K562 (cell line): Measurements from ENCODE around the gene PEDS1. TPM values are rescaled to one million over a fixed set of nuclear protein-coding genes. Genes with fewer than 3 reads are reported as not detected.
A peak's percentile ranks its signal among the peaks of the same experiment; 100 is the strongest.

ENCODE experiments used
- CBX3 ChIP-seq, 2 experiments: IDR thresholded peaks; 1 replicate in 1 of 2; 2 replicates in 1 of 2; pipeline ENCODE4 v1.6.1; 2012; ENCODE audit warnings: inconsistent platforms in 2 of 2, low read length in 2 of 2, borderline replicate concordance in 1 of 2, control low read depth in 1 of 2
- CBX5 ChIP-seq: IDR thresholded peaks from 2 replicates; pipeline ENCODE4 v1.6.1; 2014; ENCODE audit warnings: low read depth, borderline replicate concordance
- CHD1 ChIP-seq: fragments of 200-600 bp; sonication (generic); IDR thresholded peaks from one replicate; pipeline ENCODE4 v1.6.1; 2012; ENCODE audit warnings: mild to moderate bottlenecking, moderate library complexity, low read length, inconsistent platforms
- COPS2 ChIP-seq: fragments of 450-650 bp; conservative IDR thresholded peaks from 2 replicates; pipeline ENCODE4 v1.6.1; 2016; ENCODE audit warnings: mild to moderate bottlenecking, moderate library complexity
- CREM ChIP-seq: IDR thresholded peaks from 2 replicates; pipeline ENCODE4 v1.6.1; 2014; ENCODE audit warnings: antibody characterized with exemption, low read depth
- DEAF1 ChIP-seq: fragments of 450-650 bp; formaldehyde crosslinking; IDR thresholded peaks from 2 replicates; pipeline ENCODE4 v1.4.0; 2020; ENCODE audit warnings: mild to moderate bottlenecking, moderate library complexity
- EHMT2 ChIP-seq: fragments of 450-650 bp; IDR thresholded peaks from 2 replicates; pipeline ENCODE4 v1.6.1; 2018; ENCODE audit warnings: antibody characterized with exemption
- GTF2F1 ChIP-seq: IDR thresholded peaks from 2 replicates; pipeline ENCODE4 v1.6.1; 2011; ENCODE audit warnings: low read depth, low read length, improper control_type of control experiment
- KLF6 ChIP-seq: fragments of 250-450 bp; sonication (Bioruptor Pico); IDR thresholded peaks from 2 replicates; pipeline ENCODE4 v1.4.0; 2020; ENCODE audit warnings: mild to moderate bottlenecking, moderate library complexity, borderline replicate concordance
- MCM5 ChIP-seq: fragments of 450-650 bp; IDR thresholded peaks from 2 replicates; pipeline ENCODE4 v1.6.1; 2016; ENCODE audit warnings: low read depth
- NEUROD1 ChIP-seq: fragments of 150-350 bp; IDR thresholded peaks from 2 replicates; pipeline ENCODE4 v1.6.1; 2014; ENCODE audit warnings: borderline replicate concordance, low read length, low read depth; ENCODE audit not compliant: partially characterized antibody
- NR1H2 ChIP-seq: sonication (generic); formaldehyde crosslinking; IDR thresholded peaks from 2 replicates; pipeline ENCODE4 v1.4.0; 2020; ENCODE audit warnings: mild to moderate bottlenecking, missing genetic modification reagents
- PCBP1 ChIP-seq: fragments of 200-400 bp; formaldehyde crosslinking; IDR thresholded peaks from 2 replicates; pipeline ENCODE4 v1.6.1; 2018; ENCODE audit warnings: mild to moderate bottlenecking, low read depth, low read length; ENCODE audit not compliant: poor library complexity, severe bottlenecking
- RBM22 ChIP-seq: fragments of 200-400 bp; formaldehyde crosslinking; IDR thresholded peaks from 2 replicates; pipeline ENCODE4 v1.6.1; 2018; ENCODE audit warnings: low read length, low read depth; ENCODE audit not compliant: poor library complexity, severe bottlenecking
- RFX1 ChIP-seq: fragments of 450-650 bp; IDR thresholded peaks from 2 replicates; pipeline ENCODE4 v1.6.1; 2016; ENCODE audit warnings: mild to moderate bottlenecking, moderate library complexity
- SMAD3 ChIP-seq: fragments of 450-650 bp; formaldehyde crosslinking; conservative IDR thresholded peaks from 2 replicates; pipeline ENCODE4 v1.4.0; 2020; ENCODE audit warnings: mild to moderate bottlenecking
- SP1 ChIP-seq: sonication (generic); formaldehyde crosslinking; IDR thresholded peaks from 2 replicates; pipeline ENCODE4 v1.8.1; 2022; ENCODE audit warnings: mild to moderate bottlenecking, missing genetic modification reagents
- SRF ChIP-seq, 2 experiments: fragments of 250-450, 450-650 bp in 1 of 2; sonication (Bioruptor Pico) in 1 of 2; sonication (generic) in 1 of 2; formaldehyde crosslinking; IDR thresholded peaks; 2 replicates each; pipeline versions ENCODE4 v1.5.0 to v1.5.1; 2020 to 2022; ENCODE audit warnings: mild to moderate bottlenecking in 1 of 2, missing genetic modification reagents in 1 of 2
- TCF7 ChIP-seq: sonication (generic); IDR thresholded peaks from 2 replicates; pipeline ENCODE4 v1.6.1; 2016; ENCODE audit warnings: antibody characterized with exemption, borderline replicate concordance
- ZBED1 ChIP-seq: IDR thresholded peaks from 2 replicates; pipeline ENCODE4 v1.6.1; 2014
- ZC3H4 ChIP-seq: sonication (generic); formaldehyde crosslinking; IDR thresholded peaks from 2 replicates; pipeline ENCODE4 v1.9.0; 2021; ENCODE audit warnings: missing genetic modification reagents, borderline replicate concordance
- ZNF3 ChIP-seq: fragments of 250-450 bp; sonication (Bioruptor Pico); IDR thresholded peaks from 2 replicates; pipeline ENCODE4 v1.5.0; 2021; ENCODE audit warnings: mild to moderate bottlenecking, moderate library complexity
- polyA plus RNA-seq, 8 experiments: library from polyadenylated mRNA; depleted of rRNA in 4 of 8; stranded (reverse) in 5 of 8; unstranded in 3 of 8; fragments of >200 nt; fragmentation: Nextera tagmentation in 2 of 8; fragmentation: Illumina TruSeq in 1 of 8; extraction: Ambion mirVana in 2 of 8; extraction: Trizol in 1 of 8; gene quantifications; 2 replicates each; pipeline versions ENCODE4 v1.2.1 to v1.2.3, GENCODE V29; 2011 to 2014; ENCODE audit warnings: inconsistent platforms in 1 of 8, missing spikeins in 1 of 8
- total RNA-seq, 7 experiments: library from RNA; depleted of rRNA in 6 of 7; stranded (reverse); fragments of >200 nt in 6 of 7; fragmentation: Illumina TruSeq in 2 of 7; extraction: Trizol in 2 of 7; gene quantifications; 2 replicates each; pipeline versions ENCODE4 v1.2.1 to v1.2.3, GENCODE V29; 2011 to 2021; ENCODE audit warnings: low replicate concordance in 1 of 7
- TF ChIP-seq, protein P1 (sequence below): sonication (generic); formaldehyde crosslinking; IDR thresholded peaks from 2 replicates; pipeline ENCODE4 v1.8.0; 2022; ENCODE audit warnings: missing genetic modification reagents, mild to moderate bottlenecking, moderate library complexity, borderline replicate concordance
- TF ChIP-seq, protein P2 (sequence below): sonication (generic); formaldehyde crosslinking; IDR thresholded peaks from 2 replicates; pipeline ENCODE4 v1.9.0; 2022; ENCODE audit warnings: mild to moderate bottlenecking, missing genetic modification reagents
- TF ChIP-seq, protein P3 (sequence below): fragments of 450-650 bp; formaldehyde crosslinking; conservative IDR thresholded peaks from 2 replicates; pipeline ENCODE4 v1.4.0; 2022; ENCODE audit warnings: mild to moderate bottlenecking, missing genetic modification characterization
- TF ChIP-seq, protein P4 (sequence below): fragments of 250-450 bp; sonication (Bioruptor Pico); IDR thresholded peaks from 2 replicates; pipeline ENCODE4 v1.5.0; 2021

The PEDS1 gene
- total and polyA plus RNA-seq, 9 of the 15 experiments (the other 6 are each of a cell fraction or from before 2014, with no cell fraction given): 2.9 to 38.5 (median 24.2) TPM

DNA sequence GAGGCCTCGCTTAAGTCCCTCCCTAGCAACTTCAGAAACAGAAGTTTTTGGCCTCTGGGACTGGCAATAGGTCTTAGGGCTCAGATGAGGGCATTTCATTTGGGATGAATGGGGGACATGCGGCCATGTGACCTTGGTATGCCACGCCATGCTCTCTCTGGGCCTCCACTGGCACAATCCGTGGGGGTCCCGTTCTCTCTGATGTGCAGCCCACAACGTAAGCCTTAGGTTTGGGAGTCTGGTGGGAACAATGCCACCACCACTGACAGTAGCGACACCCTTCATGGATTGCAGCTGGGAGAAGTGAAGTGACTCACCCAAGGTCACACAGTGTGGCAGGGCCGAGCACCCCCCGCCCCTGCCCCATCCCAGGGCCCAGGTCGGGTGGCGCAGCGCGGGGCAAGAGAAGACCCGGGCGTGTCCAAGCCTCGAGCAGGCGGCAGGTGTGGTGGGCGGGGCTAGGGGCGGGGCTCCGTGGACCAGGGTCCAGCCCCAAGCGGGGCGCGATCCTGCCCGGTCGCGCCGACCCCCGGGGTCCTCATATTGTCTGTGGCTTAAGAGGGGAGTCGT is 36.2 kb upstream of the PEDS1 start (continued):
- TF ChIP-seq PCBP1: peak; percentile 69
- TF ChIP-seq SMAD3 (CRISPR knock-in tag): no peak
- no peak for TF ChIP-seq KLF6 (CRISPR knock-in tag)
- no peak for TF ChIP-seq DEAF1
- no peak for TF ChIP-seq GTF2F1
- TF ChIP-seq, protein P1, sequence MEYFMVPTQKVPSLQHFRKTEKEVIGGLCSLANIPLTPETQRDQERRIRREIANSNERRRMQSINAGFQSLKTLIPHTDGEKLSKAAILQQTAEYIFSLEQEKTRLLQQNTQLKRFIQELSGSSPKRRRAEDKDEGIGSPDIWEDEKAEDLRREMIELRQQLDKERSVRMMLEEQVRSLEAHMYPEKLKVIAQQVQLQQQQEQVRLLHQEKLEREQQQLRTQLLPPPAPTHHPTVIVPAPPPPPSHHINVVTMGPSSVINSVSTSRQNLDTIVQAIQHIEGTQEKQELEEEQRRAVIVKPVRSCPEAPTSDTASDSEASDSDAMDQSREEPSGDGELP (CRISPR knock-in tag): no peak
- TF ChIP-seq EHMT2: no peak
- TF ChIP-seq CHD1: no peak
- TF ChIP-seq NR1H2 (CRISPR knock-in tag): 0 out of 2 replicates have a peak, but pooled peaks have one; percentile 3
- 0 out of 2 replicates have a peak, but pooled peaks have one; percentile 72 for TF ChIP-seq ZC3H4 (CRISPR knock-in tag)
- TF ChIP-seq CBX5: no peak
- peak; percentile 50; the same call in 1 of the 2 replicates for TF ChIP-seq SP1
- no peak for TF ChIP-seq COPS2
- TF ChIP-seq SRF (CRISPR knock-in tag; IDR thresholded peaks at IDR 0.05): no peak
- TF ChIP-seq ZNF3 (CRISPR knock-in tag): no peak
- no peak for TF ChIP-seq CBX3 (IDR thresholded peaks at IDR 0.05; ENCODE audit: borderline replicate concordance in 1 of 2, low read length in 2 of 2)
- no peak for TF ChIP-seq ZBED1
- no peak for TF ChIP-seq CREM
- TF ChIP-seq RBM22: no peak
- no peak for TF ChIP-seq TCF7
- TF ChIP-seq, protein P2, sequence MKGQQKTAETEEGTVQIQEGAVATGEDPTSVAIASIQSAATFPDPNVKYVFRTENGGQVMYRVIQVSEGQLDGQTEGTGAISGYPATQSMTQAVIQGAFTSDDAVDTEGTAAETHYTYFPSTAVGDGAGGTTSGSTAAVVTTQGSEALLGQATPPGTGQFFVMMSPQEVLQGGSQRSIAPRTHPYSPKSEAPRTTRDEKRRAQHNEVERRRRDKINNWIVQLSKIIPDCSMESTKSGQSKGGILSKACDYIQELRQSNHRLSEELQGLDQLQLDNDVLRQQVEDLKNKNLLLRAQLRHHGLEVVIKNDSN (CRISPR knock-in tag): no peak
- TF ChIP-seq, protein P3, sequence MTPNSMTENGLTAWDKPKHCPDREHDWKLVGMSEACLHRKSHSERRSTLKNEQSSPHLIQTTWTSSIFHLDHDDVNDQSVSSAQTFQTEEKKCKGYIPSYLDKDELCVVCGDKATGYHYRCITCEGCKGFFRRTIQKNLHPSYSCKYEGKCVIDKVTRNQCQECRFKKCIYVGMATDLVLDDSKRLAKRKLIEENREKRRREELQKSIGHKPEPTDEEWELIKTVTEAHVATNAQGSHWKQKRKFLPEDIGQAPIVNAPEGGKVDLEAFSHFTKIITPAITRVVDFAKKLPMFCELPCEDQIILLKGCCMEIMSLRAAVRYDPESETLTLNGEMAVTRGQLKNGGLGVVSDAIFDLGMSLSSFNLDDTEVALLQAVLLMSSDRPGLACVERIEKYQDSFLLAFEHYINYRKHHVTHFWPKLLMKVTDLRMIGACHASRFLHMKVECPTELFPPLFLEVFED (CRISPR knock-in tag): no peak
- TF ChIP-seq, protein P4, sequence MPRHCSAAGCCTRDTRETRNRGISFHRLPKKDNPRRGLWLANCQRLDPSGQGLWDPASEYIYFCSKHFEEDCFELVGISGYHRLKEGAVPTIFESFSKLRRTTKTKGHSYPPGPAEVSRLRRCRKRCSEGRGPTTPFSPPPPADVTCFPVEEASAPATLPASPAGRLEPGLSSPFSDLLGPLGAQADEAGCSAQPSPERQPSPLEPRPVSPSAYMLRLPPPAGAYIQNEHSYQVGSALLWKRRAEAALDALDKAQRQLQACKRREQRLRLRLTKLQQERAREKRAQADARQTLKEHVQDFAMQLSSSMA: no peak
- TF ChIP-seq MCM5: no peak
- TF ChIP-seq NEUROD1: no peak
- no peak for TF ChIP-seq RFX1
